Fibroblast of lung (primary cell): ENCODE data around the gene MYZAP.

Experiments
- EZH2 ChIP-seq: IDR thresholded peaks from 2 replicates; pipeline ENCODE4 v1.5.1; 2012; ENCODE audit warnings: low read length, control low read depth, mild to moderate bottlenecking; ENCODE audit errors: missing control alignments
- TF ChIP-seq, protein P1 (sequence below), 2 donors: IDR thresholded peaks in 1 of 2; conservative IDR thresholded peaks in 1 of 2; 1 replicate in 1 of 2; 2 replicates in 1 of 2; pipeline ENCODE4 v1.5.1; 2011 to 2012; ENCODE audit warnings: low read length in 2 of 2, control low read depth in 1 of 2, inconsistent platforms in 1 of 2, low read depth in 1 of 2, mild to moderate bottlenecking in 1 of 2

DNA sequence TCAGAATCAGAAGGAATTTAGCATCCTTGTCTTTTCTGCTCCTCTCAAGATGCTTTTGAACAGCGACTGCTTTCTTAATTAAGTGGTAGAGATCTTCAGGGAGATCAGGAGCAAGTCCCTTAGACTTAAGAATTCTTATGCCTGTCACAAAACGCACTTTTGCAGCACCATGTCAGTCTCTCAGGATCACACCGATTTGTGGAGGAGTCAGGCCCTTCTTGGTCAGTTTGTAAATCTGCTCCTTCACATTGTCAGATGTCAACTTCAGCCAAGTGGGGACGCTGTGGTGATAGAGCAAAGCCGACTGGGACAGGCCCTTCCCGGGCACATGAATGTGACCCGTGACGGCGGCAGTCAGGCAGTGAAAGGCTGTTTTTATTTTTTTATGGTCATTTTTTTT lies 35.7 kb upstream of the MYZAP start:
- TF ChIP-seq, protein P1, sequence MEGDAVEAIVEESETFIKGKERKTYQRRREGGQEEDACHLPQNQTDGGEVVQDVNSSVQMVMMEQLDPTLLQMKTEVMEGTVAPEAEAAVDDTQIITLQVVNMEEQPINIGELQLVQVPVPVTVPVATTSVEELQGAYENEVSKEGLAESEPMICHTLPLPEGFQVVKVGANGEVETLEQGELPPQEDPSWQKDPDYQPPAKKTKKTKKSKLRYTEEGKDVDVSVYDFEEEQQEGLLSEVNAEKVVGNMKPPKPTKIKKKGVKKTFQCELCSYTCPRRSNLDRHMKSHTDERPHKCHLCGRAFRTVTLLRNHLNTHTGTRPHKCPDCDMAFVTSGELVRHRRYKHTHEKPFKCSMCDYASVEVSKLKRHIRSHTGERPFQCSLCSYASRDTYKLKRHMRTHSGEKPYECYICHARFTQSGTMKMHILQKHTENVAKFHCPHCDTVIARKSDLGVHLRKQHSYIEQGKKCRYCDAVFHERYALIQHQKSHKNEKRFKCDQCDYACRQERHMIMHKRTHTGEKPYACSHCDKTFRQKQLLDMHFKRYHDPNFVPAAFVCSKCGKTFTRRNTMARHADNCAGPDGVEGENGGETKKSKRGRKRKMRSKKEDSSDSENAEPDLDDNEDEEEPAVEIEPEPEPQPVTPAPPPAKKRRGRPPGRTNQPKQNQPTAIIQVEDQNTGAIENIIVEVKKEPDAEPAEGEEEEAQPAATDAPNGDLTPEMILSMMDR (conservative IDR thresholded peaks at IDR 0.05 in 1 of 2, IDR thresholded peaks at IDR 0.05 in 1 of 2; ENCODE audit: low read depth in 1 of 2, low read length in 2 of 2): no peak
- TF ChIP-seq EZH2: no peak
